GM23338 (cell line): ENCODE measurements around the gene HMGCS1. TPM values are rescaled to one million over a fixed set of nuclear protein-coding genes. Genes with fewer than 3 reads are reported as not detected.

Source experiments
- ATAC-seq: fragments of 200-7000 bp; cut with Tn5 transposase; 3 replicates; pipeline ENCODE4 v1.9.1; 2020
- DNase-seq: peaks from one replicate; pipeline ENCODE4 v3.0.0-alpha.2; 2015; ENCODE audit warnings: low spot score
- H2AFZ ChIP-seq: fragments of 200-600 bp; sonication (generic); 2 replicates; pipeline ENCODE4 v1.8.0; 2016; ENCODE audit warnings: antibody characterized with exemption, mild to moderate bottlenecking, moderate library complexity
- H3F3A ChIP-seq: fragments of 200-600 bp; sonication (generic); replicated peaks from 2 replicates; pipeline ENCODE4 v1.8.0; 2017; ENCODE audit warnings: antibody characterized with exemption, mixed run types, low read depth
- H3K27ac ChIP-seq: fragments of 200-600 bp; sonication (generic); 2 replicates; pipeline ENCODE4 v1.6.1; 2016; ENCODE audit warnings: low read depth
- H3K27me3 ChIP-seq: fragments of 200-600 bp; sonication (generic); 2 replicates; pipeline ENCODE4 v1.8.0; 2016; ENCODE audit warnings: mild to moderate bottlenecking, mixed run types, moderate library complexity; ENCODE audit not compliant: insufficient read depth
- H3K36me3 ChIP-seq: fragments of 200-600 bp; sonication (generic); 2 replicates; pipeline ENCODE4 v1.8.0; 2016; ENCODE audit warnings: mild to moderate bottlenecking; ENCODE audit not compliant: insufficient read depth
- H3K4me1 ChIP-seq: fragments of 200-600 bp; sonication (generic); 2 replicates; pipeline ENCODE4 v1.8.0; 2016; ENCODE audit warnings: mild to moderate bottlenecking, moderate library complexity; ENCODE audit not compliant: insufficient read depth
- H3K4me2 ChIP-seq: fragments of 200-600 bp; sonication (generic); 2 replicates; pipeline ENCODE4 v1.7.1; 2017; ENCODE audit warnings: mixed run types
- H3K4me3 ChIP-seq: fragments of 200-600 bp; sonication (generic); 2 replicates; pipeline ENCODE4 v1.6.1; 2016; ENCODE audit warnings: mixed run types
- H3K79me2 ChIP-seq: fragments of 200-600 bp; sonication (generic); replicated peaks from 2 replicates; pipeline ENCODE4 v1.8.0; 2017; ENCODE audit warnings: mild to moderate bottlenecking; ENCODE audit not compliant: insufficient read depth
- H3K9me2 ChIP-seq: fragments of 200-600 bp; sonication (generic); 2 replicates; pipeline ENCODE4 v1.8.0; 2017; ENCODE audit not compliant: insufficient read depth
- H4K20me1 ChIP-seq: fragments of 200-600 bp; sonication (generic); replicated peaks from 2 replicates; pipeline ENCODE4 v1.8.0; 2017; ENCODE audit warnings: mild to moderate bottlenecking; ENCODE audit not compliant: insufficient read depth
- H3K27ac Mint-ChIP-seq: 2 replicates; pipeline ENCODE4 v1.8.0; 2020; ENCODE audit warnings: inconsistent platforms, mild to moderate bottlenecking, moderate library complexity, mixed read lengths
- H3K27me3 Mint-ChIP-seq: 3 replicates; pipeline ENCODE4 v1.8.0; 2022; ENCODE audit warnings: low read depth, mild to moderate bottlenecking, moderate library complexity, mixed read lengths, inconsistent platforms; ENCODE audit not compliant: insufficient read depth, poor library complexity
- H3K36me3 Mint-ChIP-seq: 3 replicates; pipeline ENCODE4 v1.8.0; 2021; ENCODE audit warnings: low read depth, mild to moderate bottlenecking, inconsistent platforms, moderate library complexity, mixed read lengths
- H3K4me1 Mint-ChIP-seq: 3 replicates; pipeline ENCODE4 v1.8.0; 2020; ENCODE audit warnings: mild to moderate bottlenecking, inconsistent platforms, mixed read lengths
- H3K4me3 Mint-ChIP-seq: 3 replicates; pipeline ENCODE4 v1.8.0; 2021; ENCODE audit warnings: moderate library complexity, mild to moderate bottlenecking, inconsistent platforms, mixed read lengths
- H3K9me3 Mint-ChIP-seq: 3 replicates; pipeline ENCODE4 v1.8.0; 2020; ENCODE audit warnings: moderate library complexity, mild to moderate bottlenecking, inconsistent platforms, mixed read lengths
- CREB1 ChIP-seq: fragments of 250-450 bp; sonication (Bioruptor Pico); IDR thresholded peaks from 2 replicates; pipeline ENCODE4 v1.5.0; 2020; ENCODE audit warnings: low read depth, mild to moderate bottlenecking, moderate library complexity
- EZH2 ChIP-seq: fragments of 200-600 bp; sonication (generic); IDR thresholded peaks from one replicate; pipeline ENCODE4 v1.8.0; 2017; ENCODE audit warnings: antibody characterized with exemption, mild to moderate bottlenecking, low read depth; ENCODE audit not compliant: unreplicated experiment
- JUNB ChIP-seq: IDR thresholded peaks from one replicate; pipeline ENCODE4 v1.6.1; 2016; ENCODE audit warnings: antibody characterized with exemption; ENCODE audit not compliant: unreplicated experiment
- NANOG ChIP-seq: IDR thresholded peaks from 2 replicates; pipeline ENCODE4 v1.6.1; 2016; ENCODE audit warnings: antibody characterized with exemption, borderline replicate concordance
- POLR2AphosphoS5 ChIP-seq: IDR thresholded peaks from 2 replicates; pipeline ENCODE4 v1.6.1; 2016; ENCODE audit warnings: antibody characterized with exemption, low read depth
- STAT1 ChIP-seq: IDR thresholded peaks from one replicate; pipeline ENCODE4 v1.6.1; 2016; ENCODE audit warnings: antibody characterized with exemption; ENCODE audit not compliant: unreplicated experiment
- ZNF114 ChIP-seq: fragments of 250-450 bp; sonication (Bioruptor Pico); IDR thresholded peaks from 2 replicates; pipeline ENCODE4 v1.5.0; 2020; ENCODE audit warnings: mild to moderate bottlenecking, moderate library complexity
- ZNF331 ChIP-seq: fragments of 250-450 bp; sonication (Bioruptor Pico); IDR thresholded peaks from 2 replicates; pipeline ENCODE4 v1.5.0; 2020; ENCODE audit warnings: low read depth, mild to moderate bottlenecking, moderate library complexity
- polyA plus RNA-seq: library from polyadenylated mRNA; unstranded; fragments of >200 nt; fragmentation: Nextera tagmentation; extraction: Ambion mirVana; gene quantifications from 2 replicates; pipeline ENCODE4 v1.2.1, GENCODE V29; 2016
- total RNA-seq: library from RNA; depleted of rRNA; stranded (reverse); fragments of >200 nt; shearing (Covaris generic); gene quantifications from 2 replicates; pipeline ENCODE4 v1.2.3, GENCODE V29; 2014
- TF ChIP-seq, protein P1 (sequence below): IDR thresholded peaks from 2 replicates; pipeline ENCODE4 v1.6.1; 2016; ENCODE audit warnings: antibody characterized with exemption
- TF ChIP-seq, protein P2 (sequence below): fragments of 250-450 bp; sonication (Bioruptor Pico); IDR thresholded peaks from 2 replicates; pipeline ENCODE4 v1.5.0; 2020; ENCODE audit warnings: mild to moderate bottlenecking, moderate library complexity
- TF ChIP-seq, protein P3 (sequence below): IDR thresholded peaks from one replicate; pipeline ENCODE4 v1.6.1; 2018; ENCODE audit warnings: antibody characterized with exemption; ENCODE audit not compliant: unreplicated experiment
- TF ChIP-seq, protein P4 (sequence below), 2 experiments: fragments of 200-600 bp in 1 of 2; sonication (generic) in 1 of 2; conservative IDR thresholded peaks; 2 replicates each; pipeline versions ENCODE4 v1.5.1 to v1.6.1; 2016 to 2017; ENCODE audit warnings: antibody characterized with exemption in 2 of 2, low read depth in 2 of 2, mild to moderate bottlenecking in 2 of 2, moderate library complexity in 1 of 2

The HMGCS1 gene
- total and polyA plus RNA-seq, 2 experiments from 2014 or later: 172 to 278 TPM

DNA sequence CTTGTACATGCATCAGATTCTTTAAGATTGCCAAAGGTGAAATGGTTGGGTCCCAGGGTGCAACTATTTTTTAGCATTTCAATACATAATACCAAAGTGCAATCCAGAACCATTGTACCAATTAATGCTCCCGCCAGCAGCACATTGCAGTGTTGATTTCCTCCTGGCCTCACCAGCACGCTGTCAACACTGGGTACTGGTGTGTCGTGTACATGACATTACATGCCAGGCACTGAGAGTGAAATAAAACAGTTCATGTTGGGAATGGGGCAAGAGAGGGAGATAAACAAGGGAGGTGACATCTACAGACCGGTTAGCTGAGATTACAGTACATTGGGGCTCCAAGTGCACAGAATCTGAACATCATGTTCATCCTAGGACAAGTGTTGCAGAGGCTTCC, 37.8 kb downstream of the HMGCS1 start:
- H3K27me3 Mint-ChIP-seq: peaks cover 7% of the 10 kb centered on the region
- Histone ChIP-seq H3K36me3 (no peaks in the 10 kb centered on the region), H3K4me1 (no peaks in the 10 kb centered on the region)

More for the DNA sequence above, 37.8 kb downstream of the HMGCS1 start:
- Histone ChIP-seq H2AFZ (no peak overlapping the region), H3K27ac (no peak overlapping the region), H3F3A (no peaks in the 10 kb centered on the region), H4K20me1 (no peaks in the 10 kb centered on the region), H3K9me2 (peaks cover 7% of the 10 kb centered on the region; the same call in 1 of the 2 replicates), H3K27me3 (no peaks in the 10 kb centered on the region), H3K4me3 (no peak overlapping the region), H3K79me2 (no peaks in the 10 kb centered on the region), H3K4me2 (no peak overlapping the region)
- H3K9me3 Mint-ChIP-seq: no peaks in the 10 kb centered on the region
- TF ChIP-seq, protein P1, sequence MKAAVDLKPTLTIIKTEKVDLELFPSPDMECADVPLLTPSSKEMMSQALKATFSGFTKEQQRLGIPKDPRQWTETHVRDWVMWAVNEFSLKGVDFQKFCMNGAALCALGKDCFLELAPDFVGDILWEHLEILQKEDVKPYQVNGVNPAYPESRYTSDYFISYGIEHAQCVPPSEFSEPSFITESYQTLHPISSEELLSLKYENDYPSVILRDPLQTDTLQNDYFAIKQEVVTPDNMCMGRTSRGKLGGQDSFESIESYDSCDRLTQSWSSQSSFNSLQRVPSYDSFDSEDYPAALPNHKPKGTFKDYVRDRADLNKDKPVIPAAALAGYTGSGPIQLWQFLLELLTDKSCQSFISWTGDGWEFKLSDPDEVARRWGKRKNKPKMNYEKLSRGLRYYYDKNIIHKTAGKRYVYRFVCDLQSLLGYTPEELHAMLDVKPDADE: no peak
- TF ChIP-seq ZNF331 (CRISPR knock-in tag): no peak
- TF ChIP-seq ZNF114: no peak
- TF ChIP-seq JUNB: no peak
- TF ChIP-seq, protein P2, sequence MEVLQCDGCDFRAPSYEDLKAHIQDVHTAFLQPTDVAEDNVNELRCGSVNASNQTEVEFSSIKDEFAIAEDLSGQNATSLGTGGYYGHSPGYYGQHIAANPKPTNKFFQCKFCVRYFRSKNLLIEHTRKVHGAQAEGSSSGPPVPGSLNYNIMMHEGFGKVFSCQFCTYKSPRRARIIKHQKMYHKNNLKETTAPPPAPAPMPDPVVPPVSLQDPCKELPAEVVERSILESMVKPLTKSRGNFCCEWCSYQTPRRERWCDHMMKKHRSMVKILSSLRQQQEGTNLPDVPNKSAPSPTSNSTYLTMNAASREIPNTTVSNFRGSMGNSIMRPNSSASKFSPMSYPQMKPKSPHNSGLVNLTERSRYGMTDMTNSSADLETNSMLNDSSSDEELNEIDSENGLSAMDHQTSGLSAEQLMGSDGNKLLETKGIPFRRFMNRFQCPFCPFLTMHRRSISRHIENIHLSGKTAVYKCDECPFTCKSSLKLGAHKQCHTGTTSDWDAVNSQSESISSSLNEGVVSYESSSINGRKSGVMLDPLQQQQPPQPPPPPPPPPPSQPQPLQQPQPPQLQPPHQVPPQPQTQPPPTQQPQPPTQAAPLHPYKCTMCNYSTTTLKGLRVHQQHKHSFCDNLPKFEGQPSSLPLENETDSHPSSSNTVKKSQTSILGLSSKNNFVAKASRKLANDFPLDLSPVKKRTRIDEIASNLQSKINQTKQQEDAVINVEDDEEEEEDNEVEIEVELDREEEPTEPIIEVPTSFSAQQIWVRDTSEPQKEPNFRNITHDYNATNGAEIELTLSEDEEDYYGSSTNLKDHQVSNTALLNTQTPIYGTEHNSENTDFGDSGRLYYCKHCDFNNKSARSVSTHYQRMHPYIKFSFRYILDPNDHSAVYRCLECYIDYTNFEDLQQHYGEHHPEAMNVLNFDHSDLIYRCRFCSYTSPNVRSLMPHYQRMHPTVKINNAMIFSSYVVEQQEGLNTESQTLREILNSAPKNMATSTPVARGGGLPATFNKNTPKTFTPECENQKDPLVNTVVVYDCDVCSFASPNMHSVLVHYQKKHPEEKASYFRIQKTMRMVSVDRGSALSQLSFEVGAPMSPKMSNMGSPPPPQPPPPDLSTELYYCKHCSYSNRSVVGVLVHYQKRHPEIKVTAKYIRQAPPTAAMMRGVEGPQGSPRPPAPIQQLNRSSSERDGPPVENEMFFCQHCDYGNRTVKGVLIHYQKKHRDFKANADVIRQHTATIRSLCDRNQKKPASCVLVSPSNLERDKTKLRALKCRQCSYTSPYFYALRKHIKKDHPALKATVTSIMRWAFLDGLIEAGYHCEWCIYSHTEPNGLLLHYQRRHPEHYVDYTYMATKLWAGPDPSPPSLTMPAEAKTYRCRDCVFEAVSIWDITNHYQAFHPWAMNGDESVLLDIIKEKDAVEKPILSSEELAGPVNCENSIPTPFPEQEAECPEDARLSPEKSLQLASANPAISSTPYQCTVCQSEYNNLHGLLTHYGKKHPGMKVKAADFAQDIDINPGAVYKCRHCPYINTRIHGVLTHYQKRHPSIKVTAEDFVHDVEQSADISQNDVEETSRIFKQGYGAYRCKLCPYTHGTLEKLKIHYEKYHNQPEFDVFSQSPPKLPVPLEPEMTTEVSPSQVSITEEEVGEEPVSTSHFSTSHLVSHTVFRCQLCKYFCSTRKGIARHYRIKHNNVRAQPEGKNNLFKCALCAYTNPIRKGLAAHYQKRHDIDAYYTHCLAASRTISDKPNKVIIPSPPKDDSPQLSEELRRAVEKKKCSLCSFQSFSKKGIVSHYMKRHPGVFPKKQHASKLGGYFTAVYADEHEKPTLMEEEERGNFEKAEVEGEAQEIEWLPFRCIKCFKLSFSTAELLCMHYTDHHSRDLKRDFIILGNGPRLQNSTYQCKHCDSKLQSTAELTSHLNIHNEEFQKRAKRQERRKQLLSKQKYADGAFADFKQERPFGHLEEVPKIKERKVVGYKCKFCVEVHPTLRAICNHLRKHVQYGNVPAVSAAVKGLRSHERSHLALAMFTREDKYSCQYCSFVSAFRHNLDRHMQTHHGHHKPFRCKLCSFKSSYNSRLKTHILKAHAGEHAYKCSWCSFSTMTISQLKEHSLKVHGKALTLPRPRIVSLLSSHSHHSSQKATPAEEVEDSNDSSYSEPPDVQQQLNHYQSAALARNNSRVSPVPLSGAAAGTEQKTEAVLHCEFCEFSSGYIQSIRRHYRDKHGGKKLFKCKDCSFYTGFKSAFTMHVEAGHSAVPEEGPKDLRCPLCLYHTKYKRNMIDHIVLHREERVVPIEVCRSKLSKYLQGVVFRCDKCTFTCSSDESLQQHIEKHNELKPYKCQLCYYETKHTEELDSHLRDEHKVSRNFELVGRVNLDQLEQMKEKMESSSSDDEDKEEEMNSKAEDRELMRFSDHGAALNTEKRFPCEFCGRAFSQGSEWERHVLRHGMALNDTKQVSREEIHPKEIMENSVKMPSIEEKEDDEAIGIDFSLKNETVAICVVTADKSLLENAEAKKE (CRISPR knock-in tag): no peak
- no peak for TF ChIP-seq POLR2AphosphoS5
- no peak for TF ChIP-seq STAT1
- no peak for TF ChIP-seq NANOG
- TF ChIP-seq EZH2: no peak
- TF ChIP-seq, protein P3, sequence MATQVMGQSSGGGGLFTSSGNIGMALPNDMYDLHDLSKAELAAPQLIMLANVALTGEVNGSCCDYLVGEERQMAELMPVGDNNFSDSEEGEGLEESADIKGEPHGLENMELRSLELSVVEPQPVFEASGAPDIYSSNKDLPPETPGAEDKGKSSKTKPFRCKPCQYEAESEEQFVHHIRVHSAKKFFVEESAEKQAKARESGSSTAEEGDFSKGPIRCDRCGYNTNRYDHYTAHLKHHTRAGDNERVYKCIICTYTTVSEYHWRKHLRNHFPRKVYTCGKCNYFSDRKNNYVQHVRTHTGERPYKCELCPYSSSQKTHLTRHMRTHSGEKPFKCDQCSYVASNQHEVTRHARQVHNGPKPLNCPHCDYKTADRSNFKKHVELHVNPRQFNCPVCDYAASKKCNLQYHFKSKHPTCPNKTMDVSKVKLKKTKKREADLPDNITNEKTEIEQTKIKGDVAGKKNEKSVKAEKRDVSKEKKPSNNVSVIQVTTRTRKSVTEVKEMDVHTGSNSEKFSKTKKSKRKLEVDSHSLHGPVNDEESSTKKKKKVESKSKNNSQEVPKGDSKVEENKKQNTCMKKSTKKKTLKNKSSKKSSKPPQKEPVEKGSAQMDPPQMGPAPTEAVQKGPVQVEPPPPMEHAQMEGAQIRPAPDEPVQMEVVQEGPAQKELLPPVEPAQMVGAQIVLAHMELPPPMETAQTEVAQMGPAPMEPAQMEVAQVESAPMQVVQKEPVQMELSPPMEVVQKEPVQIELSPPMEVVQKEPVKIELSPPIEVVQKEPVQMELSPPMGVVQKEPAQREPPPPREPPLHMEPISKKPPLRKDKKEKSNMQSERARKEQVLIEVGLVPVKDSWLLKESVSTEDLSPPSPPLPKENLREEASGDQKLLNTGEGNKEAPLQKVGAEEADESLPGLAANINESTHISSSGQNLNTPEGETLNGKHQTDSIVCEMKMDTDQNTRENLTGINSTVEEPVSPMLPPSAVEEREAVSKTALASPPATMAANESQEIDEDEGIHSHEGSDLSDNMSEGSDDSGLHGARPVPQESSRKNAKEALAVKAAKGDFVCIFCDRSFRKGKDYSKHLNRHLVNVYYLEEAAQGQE: no peak
- TF ChIP-seq, protein P4, sequence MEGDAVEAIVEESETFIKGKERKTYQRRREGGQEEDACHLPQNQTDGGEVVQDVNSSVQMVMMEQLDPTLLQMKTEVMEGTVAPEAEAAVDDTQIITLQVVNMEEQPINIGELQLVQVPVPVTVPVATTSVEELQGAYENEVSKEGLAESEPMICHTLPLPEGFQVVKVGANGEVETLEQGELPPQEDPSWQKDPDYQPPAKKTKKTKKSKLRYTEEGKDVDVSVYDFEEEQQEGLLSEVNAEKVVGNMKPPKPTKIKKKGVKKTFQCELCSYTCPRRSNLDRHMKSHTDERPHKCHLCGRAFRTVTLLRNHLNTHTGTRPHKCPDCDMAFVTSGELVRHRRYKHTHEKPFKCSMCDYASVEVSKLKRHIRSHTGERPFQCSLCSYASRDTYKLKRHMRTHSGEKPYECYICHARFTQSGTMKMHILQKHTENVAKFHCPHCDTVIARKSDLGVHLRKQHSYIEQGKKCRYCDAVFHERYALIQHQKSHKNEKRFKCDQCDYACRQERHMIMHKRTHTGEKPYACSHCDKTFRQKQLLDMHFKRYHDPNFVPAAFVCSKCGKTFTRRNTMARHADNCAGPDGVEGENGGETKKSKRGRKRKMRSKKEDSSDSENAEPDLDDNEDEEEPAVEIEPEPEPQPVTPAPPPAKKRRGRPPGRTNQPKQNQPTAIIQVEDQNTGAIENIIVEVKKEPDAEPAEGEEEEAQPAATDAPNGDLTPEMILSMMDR (conservative IDR thresholded peaks at IDR 0.05; ENCODE audit: low read depth in 2 of 2): no peak
- no peak for TF ChIP-seq CREB1
- no peak for DNase-seq
- no peak overlapping the region for H3K4me3 Mint-ChIP-seq
- H3K4me1 Mint-ChIP-seq: peaks cover 7% of the 10 kb centered on the region
- no peak for ATAC-seq
- no peaks in the 10 kb centered on the region; the same call in 2 of the 3 replicates for H3K36me3 Mint-ChIP-seq
- no peak overlapping the region for H3K27ac Mint-ChIP-seq
